Stimulated activated CD8-positive, alpha-beta memory T cell treated with anti-CD3 and anti-CD28 coated beads, Interleukin-4, amount 100 ng/mL, for 24 hours (primary cell): ENCODE results near the gene CUBN.
"Not testable (repeated sequence)": the region's sequence is repeated elsewhere in the genome, so short reads cannot be mapped to it uniquely, and the experiment has no call there.

Source experiments
- DNase-seq: peaks from one replicate; pipeline ENCODE4 v3.0.0-alpha.2; 2020; ENCODE audit warnings: low read depth

The CUBN gene

DNA sequence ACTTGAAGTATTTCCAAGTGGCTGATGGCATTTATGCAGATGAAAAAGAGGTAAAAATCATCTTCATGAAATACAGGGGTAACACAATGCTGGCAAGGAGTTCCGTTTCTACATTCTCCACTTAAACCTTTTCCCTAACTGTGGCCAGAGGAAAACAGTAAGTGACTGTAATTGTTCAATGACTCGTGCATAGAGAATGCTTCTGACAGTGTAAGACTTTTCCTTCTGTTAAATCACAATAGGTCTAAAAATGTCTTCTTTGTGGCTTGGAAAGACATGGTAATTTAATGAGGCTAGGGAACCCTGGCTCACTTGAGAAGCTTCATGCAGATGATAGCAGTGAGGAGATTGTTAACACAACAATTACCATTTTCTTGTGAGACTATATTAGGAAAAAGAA is 262.1 kb downstream of the CUBN start:
- no peak for DNase-seq

DNA sequence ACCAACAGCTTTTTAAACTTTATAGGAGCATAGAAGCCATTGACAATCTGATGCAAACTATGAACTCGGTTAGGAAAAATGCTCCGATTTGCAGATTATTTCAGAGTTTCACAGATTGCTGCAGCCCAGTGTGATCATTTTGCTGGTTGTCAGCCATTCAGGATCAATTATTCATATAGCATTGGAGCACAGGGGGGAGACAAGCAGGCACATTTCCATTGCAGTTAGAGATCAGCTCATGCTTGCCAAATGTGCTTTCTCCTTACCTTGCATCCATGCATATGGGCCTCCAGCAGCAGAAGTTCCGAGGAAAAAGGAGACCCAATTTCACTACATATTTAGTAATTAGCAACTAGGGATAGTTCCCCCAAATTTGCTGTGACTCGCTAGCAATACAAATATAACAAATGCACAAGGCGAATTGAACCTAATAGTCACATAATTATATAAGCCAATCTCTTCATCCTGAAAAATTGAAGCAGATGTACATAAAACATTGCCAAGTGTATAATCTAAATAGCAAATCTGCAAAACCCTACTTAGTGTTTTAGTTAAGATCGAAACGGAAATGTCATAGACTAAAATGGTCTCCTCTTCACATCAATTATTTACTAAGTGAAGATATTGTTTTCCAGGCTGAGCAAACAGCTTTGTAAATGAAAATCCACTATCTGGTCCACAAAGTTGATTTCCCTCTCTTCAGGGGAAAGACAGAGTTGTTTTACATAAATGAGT is 262.9 kb downstream of the CUBN start:
- no peak for DNase-seq

DNA sequence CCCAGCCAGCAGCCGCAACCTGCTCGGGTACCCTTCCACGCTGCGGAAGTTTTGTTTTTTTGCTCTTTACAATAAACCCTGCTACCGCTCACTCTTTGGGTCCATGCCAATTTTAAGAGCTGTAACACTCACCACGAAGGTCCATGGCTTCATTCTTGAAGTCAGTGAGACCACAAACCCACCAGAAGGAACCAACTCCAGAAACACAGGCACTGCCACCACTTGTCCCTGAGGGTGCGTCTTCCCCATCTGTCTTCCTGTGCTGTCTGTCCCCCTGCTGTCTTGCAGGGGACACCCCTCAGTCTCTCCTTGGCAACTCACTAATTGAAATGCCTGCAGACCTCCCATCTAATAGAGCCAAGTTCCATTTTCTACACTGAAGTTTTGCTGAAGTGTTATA is 263.8 kb downstream of the CUBN start:
- DNase-seq = no peak

DNA sequence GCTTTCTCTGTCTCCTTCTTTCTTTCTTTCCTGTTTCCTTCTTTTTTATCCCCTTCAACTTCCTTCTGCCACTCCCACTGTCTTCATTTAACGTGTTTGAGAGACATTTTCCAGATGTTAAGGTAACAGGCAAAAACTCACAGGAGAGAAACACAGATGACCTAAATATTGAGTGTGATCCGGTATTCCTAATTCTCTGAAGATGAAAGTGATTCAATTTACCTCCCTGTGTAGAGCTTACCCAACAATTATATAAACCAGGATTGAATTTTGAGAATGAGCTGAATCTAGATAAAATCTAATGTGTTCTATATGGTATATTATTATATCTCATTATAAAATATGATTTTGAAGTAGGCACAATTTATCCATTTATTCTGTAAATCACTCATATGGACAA is 265.8 kb downstream of the CUBN start:
- no peak for DNase-seq

DNA sequence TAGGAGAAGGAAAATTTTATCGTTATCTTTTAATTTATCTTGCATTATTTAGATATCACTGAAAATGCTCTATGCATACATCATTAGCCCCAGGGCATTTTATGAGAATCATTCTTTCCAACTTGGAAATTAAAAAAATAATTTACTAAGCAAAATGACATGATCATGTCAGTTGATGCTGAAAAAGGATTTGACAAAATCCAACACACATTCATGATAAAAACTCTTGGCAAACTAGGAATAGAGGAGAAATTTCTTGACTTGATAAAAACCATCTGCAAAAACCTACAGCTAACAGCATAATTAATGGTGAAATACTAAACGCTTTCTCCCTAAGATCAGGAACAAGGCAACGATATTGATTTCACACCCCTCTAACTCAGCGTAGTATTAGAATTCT is 272.2 kb downstream of the CUBN start:
- no peak for DNase-seq

DNA sequence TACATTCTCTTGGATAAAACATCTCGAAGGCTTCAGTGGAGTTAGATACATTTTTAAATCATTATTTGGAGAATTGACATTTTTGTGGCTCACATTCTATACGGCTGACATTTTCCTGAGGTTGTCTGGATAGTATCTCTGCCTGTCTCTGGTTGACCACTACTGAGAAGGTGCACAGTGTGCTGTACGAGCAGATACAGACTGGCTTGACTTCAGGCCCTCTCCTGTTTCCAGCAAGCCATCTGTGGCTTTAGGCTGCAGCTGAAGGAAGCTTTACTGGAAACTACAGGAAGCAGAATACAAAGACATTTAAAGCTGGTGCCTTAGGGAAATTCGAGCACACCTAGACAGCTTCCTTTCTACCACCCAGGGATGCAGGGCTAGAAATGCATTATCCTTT is 273.0 kb downstream of the CUBN start:
- DNase-seq = no peak

DNA sequence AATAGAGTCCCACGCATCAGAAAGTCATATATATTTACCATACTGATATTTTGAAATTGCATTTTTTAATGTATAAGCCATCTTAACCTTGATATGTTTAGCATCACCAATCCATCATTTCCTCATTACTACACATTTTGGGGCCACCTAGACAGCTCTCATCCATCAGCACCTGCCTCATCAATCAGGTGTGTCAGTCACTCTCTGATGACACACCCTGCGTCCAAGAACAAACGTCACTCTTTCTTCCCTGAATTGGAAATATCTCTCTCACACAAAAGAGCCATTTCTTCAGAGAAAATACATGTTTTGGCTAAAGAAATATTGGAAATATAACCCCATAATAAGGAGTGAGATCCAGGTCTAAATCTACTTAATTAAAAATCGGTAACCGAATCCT is 273.5 kb downstream of the CUBN start:
- no peak for DNase-seq

DNA sequence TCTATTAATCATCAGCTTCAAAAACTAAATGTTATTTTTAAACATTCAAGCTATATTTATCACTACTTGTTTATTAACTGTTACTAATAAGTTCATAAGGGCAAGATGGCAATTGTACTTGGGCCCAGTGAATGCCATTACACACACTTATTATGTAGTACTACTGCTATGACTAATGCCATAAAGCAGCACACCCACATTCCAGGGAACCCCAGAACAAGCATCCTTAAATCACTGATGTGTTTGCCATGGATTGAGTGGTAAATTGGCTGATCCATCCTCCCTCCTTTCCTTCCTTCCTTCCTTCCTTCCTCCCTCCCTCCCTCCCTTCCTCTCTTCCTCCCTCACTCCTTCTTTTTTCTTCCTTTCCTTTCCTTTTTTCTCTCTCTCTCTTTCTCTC is 275.0 kb downstream of the CUBN start:
- DNase-seq = no peak

DNA sequence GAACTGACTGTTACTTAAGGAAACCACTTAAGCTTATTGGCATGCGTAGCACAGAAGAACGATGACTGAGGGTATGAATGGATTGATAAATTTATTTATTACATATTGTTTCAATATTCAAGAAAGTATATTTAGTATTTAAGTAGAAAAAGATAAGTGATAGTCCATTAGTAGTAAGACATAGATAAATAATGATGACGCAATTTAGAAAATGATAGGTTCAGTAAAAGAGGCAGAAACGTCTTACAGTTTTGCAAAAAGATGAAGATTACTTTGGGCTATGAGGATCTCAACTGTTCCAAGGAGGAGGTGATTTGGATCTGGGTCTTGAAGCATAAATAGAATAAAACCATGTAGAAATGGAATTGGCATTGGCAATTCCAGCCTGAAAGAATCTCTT is 275.8 kb downstream of the CUBN start:
- no peak for DNase-seq

DNA sequence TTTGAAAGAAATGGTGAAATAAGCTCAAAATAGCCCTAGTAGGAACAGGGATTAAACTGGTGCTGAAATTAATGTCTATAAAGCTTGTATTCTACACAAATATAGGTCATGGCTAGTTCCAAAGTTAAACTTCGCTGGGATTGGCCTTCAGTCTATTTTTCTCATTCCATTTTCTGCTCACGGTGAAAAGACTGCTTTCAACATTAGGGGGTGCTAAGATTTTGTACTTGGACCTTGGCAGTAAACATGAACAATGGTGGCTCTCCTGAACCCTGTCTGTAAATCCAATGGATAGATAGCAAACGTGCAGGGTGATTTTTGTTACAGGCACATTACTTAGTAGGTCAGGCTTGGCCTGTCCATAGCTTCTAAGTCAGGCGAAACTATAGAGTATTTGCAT is 276.4 kb downstream of the CUBN start:
- DNase-seq = no peak

DNA sequence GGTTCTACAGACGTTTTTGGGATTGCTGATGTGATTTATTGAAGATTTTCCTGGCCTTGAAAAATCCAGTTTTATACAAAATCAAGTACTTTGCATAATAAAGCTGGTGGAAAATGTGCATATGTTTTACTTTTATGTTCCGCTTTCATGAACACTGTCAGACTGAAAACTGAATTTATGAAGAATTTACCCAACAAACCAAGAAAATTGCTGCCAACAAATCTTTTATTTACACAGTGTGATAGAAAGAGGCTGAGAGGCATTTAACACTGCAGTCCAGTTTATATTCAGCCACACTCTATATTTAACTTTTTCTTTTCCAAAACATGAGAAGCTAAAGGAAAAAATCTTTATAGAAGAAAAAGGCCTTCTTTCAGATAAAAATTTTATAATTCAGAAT is 277.0 kb downstream of the CUBN start:
- no peak for DNase-seq

DNA sequence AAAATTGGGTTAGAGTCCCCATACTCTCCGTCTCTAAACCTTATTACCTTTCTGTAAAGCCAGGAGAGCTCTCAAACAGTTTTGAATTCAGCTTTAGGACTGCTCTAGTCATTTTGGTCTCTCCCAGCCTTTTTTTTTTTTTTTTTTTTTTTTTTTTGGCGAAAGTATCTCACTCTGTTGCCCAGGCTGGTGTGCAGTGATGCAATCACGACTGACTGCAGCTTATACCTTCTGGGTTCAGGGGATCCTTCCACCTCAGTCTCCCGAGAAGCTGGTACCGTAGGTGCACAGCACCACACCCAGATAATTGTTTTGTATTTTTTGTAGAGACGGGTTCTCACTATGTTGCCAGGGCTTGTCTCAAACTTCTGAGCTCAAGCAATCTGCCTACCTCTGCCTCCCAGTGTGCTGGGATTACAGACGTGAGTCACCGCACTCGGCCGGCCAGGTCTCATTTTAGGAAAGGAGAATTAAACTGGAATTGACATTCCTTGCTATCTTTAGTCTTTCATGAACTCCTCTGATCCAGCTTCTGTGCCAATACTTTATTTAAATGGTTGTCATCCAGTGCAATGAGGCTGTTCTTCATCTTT is 281.0 kb downstream of the CUBN start:
- no peak for DNase-seq

DNA sequence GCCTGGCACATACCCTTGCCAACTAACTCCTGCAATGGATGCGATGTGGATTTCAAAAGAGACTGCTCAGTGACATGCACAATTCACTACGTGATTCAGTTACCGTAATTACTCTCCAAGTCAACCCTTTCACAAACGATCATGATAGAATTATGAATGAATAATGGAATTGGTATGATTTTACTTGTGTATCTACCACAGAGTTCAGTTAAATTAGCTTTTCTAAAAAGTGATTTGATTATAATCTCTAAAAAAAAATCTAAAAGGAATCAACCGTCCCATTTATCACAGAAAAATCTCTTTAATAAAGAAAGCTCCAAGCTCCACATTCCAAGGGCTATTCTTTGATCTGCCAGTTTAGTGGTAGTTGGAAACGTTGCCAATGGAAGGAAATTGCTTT is 282.0 kb downstream of the CUBN start:
- DNase-seq = no peak

DNA sequence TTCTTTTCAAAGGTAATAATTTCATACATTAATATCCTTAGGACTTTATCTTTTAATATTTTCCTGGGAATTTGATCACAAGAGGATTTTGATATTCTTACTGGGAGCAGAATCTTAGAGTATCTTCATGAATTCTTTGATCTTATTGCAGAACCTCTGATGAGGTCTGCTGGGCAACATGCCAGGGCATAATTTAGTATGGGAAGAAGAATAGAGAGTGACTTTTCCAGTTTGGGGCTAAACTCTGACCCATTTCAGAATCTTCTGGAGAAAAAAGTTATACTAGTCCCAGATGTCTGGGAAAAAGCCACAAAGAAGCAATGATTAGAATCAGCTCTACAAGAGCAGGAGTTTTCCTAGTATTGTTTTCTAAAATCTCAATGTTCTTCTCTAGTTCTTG is 284.4 kb downstream of the CUBN start:
- no peak for DNase-seq

DNA sequence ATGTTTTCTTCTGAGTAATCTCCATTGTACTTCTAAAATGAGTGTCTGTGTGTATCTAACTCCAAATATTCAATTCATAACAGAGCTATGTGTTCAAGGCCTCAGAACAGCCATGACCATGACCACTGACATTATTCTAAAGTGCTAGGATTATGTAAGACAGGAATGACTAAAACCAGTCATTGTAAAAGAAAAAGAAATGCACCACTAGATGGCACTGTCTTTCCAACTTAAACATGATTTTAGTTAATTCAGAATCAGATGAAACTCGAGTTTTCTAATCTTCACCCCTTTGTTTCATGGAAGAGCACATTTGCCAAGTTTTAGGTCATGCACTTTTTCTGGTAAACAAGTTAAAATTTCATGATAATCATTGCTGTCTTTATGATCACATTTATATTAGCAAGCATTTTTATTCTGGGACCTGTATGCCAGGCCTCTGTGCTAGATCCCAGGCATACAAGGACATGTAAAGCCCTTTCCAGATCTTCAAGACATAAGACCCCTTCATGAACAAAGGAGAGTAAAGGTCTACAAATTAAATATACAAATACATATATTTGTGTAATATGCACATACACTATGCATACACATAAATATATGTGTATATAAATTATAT is 286.2 kb downstream of the CUBN start:
- no peak for DNase-seq

DNA sequence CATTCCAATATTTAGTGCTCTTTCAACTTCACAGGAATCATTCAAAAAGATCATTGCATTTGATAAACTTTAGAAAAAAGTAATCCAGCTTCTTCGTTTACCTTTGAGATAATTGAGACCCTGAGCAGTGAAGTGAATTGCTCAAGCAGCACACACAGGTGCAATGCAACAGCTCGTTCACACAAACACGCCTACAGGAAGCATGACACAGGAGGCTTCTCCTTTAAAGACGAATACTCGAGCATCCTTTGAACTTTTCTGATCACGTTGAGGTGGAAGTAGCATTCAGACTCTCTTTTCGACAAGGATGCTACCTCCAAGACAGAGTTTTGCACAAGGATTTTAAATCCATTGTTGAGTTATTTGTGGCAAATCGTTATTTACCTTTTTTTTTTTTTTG is 294.4 kb downstream of the CUBN start:
- no peak for DNase-seq

DNA sequence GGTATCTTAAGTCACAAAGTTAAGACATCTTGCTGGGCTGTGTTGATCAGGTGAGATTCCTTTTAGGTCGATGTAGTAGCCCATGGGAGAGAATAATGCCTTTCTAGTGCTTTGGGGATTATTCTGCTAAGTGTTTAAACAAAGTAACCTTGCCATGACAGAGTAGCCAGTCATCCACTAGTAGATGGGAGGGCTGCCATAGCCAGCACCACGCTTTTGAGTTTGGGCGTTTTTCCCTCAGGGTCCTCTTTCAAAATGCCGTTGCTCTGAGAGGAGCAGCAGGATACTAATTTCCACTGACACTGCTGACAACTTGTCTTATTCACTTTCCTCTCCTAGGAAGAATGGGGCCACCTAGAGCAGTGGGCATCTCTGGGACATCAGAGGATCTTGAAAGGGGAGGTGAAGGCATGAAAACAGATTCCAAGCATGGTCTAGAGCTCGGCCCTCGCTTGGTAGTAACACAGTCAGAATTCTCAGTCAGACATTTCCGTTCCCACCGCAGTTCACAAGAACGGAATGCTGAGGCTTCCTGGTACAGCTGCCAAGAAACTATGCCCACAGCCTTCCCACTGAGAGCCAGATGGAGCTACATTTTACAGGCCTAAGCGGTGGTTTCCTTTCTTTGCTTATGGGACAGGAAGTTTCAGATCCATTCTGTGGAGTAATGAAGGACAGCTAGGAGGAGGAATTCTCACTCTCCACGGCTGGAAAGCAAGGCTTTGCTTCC is 297.1 kb downstream of the CUBN start:
- DNase-seq = no peak

DNA sequence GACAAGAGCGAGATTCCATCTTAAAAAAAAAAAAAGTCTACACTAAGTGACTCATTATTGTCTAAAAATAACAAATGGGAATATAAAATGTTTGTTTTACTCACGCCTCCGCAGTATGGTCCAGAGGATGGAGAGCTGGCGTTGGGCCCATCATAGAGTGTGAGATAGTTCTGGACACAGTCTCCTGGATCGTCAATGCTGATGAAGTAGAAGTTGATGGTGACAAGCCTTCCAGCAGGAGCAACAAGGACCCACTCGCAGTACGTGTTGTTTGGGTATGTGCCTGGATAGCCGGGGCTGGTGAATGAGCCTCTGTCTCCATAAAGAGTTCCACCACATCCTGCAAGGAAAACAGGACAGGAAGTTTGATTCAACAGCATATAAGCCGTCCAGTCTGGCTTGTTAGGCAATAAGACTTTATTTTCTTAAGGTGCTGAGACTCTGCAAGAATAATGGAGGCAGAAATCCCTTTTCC is 300.9 kb downstream of the CUBN start:
- DNase-seq = no peak

DNA sequence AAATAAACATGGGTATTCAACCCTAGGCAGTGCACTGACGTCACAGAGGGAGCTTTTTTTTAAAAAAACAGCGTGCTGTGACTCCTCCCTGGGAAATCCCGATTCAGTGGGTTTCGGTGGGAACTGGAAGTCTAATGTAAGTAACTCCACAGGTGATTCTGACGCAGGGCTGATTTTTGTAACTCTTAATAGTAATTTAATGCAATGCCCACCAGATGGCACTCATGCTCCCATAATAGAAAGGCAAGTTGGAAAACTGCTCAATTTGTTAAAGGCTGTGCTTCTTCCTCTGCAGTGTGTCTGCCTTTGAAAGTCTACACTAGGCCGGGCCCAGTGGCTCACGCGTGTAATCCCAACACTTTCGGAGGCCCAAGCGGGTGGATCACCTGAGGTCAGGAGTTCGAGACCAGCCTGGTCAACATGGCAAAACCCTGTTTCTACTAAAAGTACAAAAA is 301.5 kb downstream of the CUBN start:
- DNase-seq = peak; percentile 15

DNA sequence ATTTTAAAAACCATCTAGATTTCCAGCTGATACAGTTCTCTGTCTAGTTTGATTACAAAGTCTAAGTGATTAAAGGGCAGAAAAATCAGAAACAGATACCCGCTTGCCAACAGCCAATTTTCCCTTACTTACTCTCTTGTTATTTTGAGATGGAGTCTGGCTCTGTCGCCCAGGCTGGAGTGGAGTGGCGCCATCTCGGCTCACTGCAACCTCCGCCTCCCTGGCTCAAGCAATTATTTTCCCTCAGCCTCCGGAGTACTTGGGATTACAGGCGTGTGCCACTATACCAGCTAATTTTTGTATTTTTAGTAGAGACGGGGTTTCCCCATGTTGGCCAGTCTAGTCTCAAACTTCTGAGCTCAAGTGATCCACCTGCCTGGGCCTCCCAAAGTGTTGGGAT is 302.1 kb downstream of the CUBN start:
- not testable (repeated sequence) for DNase-seq

DNA sequence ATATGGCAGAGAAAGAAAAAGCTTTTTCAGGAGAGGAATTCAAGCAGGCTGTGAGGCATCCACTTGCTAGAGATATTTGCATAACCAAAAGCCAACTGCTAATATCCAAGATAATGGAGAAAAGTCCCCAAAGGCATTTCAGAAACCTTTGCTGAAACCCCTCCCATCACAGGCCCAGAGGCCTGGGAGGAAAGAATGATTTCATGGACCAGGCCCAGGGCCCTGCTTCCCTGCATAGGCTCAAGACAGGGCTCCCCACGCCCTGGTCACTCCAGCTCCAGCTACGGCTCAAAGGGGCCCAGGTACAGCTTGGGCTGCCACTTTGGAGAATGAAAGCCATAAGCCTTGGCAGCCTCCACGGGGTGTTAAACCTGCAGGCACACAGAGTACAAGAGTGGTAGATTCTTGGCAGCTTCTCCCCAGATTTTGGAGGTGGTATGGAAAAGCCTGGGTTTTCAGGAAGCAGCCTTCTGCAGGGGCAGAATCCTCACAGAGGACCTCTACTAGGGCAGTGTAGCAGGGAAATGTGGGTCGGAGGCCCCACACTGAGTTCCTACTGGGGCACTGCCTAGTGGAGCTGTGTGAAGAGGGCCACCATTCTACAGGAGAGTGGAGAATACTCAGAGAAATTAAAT is 306.8 kb downstream of the CUBN start:
- DNase-seq = no peak

DNA sequence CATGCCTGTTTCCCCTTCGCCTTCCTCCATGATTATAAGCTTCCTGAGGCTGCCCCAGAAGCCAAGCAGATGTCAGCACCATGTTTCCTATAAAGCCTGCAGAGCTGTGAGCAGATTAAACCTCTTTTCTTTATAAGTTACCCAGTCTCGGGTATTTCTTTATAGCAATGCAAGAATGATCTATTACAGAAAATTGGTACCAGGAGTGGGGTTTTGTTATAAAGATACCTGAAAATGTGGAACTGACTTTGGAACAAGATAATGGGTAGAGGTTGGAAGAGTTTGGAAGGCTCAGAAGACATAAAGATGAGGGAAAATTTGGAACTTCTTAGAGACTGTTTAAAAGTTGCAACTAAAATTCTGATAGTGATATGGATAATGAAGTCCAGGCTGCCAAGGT is 307.6 kb downstream of the CUBN start:
- DNase-seq = no peak
